Measurements from ENCODE around the gene RAD9A.

GRCh38 chr11:67353317-67354074 lies 38.3 kb upstream of the RAD9A start, which contains the start of gene POLD4:
- TF ChIP-seq POLR2AphosphoS5 (IDR thresholded peaks at IDR 0.05; ENCODE audit: borderline replicate concordance, low read depth, low read length) (no peak), EZH2 (IDR thresholded peaks at IDR 0.05) (no peak), FOXP2 (optimal IDR thresholded peaks at IDR 0.05; ENCODE audit: control extremely low read depth, extremely low read length, insufficient read depth) (no peak)
